Ovary (tissue), 3 donors: ENCODE results near the gene SPRED2.

Source experiments
- CTCF ChIP-seq, 3 donors: fragments of 450-650 bp in 2 of 3; fragments of 200-600 bp in 1 of 3; IDR thresholded peaks; one replicate each; pipeline versions ENCODE4 v1.5.1 to v1.8.0; 2016 to 2022; ENCODE audit warnings: antibody characterized with exemption in 3 of 3, mild to moderate bottlenecking in 1 of 3
- EP300 ChIP-seq: sonication (generic); formaldehyde crosslinking; IDR thresholded peaks from one replicate; pipeline ENCODE4 v1.6.1; 2017; ENCODE audit warnings: antibody characterized with exemption
- POLR2A ChIP-seq: fragments of 450-650 bp; IDR thresholded peaks from one replicate; pipeline ENCODE4 v1.6.1; 2017; ENCODE audit warnings: antibody characterized with exemption, mild to moderate bottlenecking, moderate library complexity
- donor health status: DM: no; HTN: no; CAD: no.

- TF ChIP-seq CTCF (IDR thresholded peaks at IDR 0.05) = no peak
- no peak for TF ChIP-seq POLR2A
- no peak for TF ChIP-seq EP300
Measured at GRCh38 chr2:65265671-65266045, 166.7 kb downstream of the SPRED2 start.
